ENCODE results near the gene CLIC1.

DNA sequence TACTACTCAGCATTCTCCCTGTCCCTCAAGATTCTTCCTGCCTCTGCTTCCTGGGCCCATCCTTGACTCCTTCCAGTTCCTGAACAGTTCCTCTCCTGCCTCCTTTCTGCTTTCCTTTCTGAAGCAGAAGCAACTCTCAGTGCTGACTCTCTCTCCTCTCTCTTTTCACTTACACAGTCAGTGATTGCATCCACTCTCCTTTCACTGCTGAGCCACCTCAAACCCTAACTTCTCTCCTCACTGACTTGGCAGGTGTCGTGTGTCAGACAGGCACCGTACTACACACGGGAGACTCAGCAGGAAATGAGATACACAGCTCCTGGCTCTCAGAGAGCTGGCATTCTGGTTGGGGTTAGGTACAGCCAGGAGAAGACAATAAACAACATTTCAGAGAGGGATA is 38.8 kb downstream of the CLIC1 start:
- no peak for TF ChIP-seq ZSCAN16 (tag by site-specific recombination; IDR thresholded peaks at IDR 0.05)
- no peak for TF ChIP-seq ZNF529 (tag by site-specific recombination; IDR thresholded peaks at IDR 0.05; ENCODE audit: insufficient replicate concordance)
- no peak for TF ChIP-seq TCF7L2 (IDR thresholded peaks at IDR 0.05; ENCODE audit: borderline replicate concordance, low read depth, low read length)
- TF ChIP-seq, protein P1, sequence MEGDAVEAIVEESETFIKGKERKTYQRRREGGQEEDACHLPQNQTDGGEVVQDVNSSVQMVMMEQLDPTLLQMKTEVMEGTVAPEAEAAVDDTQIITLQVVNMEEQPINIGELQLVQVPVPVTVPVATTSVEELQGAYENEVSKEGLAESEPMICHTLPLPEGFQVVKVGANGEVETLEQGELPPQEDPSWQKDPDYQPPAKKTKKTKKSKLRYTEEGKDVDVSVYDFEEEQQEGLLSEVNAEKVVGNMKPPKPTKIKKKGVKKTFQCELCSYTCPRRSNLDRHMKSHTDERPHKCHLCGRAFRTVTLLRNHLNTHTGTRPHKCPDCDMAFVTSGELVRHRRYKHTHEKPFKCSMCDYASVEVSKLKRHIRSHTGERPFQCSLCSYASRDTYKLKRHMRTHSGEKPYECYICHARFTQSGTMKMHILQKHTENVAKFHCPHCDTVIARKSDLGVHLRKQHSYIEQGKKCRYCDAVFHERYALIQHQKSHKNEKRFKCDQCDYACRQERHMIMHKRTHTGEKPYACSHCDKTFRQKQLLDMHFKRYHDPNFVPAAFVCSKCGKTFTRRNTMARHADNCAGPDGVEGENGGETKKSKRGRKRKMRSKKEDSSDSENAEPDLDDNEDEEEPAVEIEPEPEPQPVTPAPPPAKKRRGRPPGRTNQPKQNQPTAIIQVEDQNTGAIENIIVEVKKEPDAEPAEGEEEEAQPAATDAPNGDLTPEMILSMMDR (tag by site-specific recombination; IDR thresholded peaks at IDR 0.05) = no peak
- TF ChIP-seq, protein P2, sequence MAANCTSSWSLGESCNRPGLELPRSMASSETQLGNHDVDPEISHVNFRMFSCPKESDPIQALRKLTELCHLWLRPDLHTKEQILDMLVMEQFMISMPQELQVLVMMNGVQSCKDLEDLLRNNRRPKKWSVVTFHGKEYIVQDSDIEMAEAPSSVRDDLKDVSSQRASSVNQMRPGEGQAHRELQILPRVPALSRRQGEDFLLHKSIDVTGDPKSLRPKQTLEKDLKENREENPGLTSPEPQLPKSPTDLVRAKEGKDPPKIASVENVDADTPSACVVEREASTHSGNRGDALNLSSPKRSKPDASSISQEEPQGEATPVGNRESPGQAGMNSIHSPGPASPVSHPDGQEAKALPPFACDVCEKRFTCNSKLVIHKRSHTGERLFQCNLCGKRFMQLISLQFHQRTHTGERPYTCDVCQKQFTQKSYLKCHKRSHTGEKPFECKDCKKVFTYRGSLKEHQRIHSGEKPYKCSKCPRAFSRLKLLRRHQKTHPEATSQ (tag by site-specific recombination; IDR thresholded peaks at IDR 0.05) = no peak
- TF ChIP-seq ZBTB1 (tag by site-specific recombination; IDR thresholded peaks at IDR 0.05) = no peak
- no peak for TF ChIP-seq ZNF23 (tag by site-specific recombination; IDR thresholded peaks at IDR 0.05; ENCODE audit: borderline replicate concordance)
- no peak for TF ChIP-seq GLIS2 (tag by site-specific recombination; IDR thresholded peaks at IDR 0.05)
- TF ChIP-seq, protein P3, sequence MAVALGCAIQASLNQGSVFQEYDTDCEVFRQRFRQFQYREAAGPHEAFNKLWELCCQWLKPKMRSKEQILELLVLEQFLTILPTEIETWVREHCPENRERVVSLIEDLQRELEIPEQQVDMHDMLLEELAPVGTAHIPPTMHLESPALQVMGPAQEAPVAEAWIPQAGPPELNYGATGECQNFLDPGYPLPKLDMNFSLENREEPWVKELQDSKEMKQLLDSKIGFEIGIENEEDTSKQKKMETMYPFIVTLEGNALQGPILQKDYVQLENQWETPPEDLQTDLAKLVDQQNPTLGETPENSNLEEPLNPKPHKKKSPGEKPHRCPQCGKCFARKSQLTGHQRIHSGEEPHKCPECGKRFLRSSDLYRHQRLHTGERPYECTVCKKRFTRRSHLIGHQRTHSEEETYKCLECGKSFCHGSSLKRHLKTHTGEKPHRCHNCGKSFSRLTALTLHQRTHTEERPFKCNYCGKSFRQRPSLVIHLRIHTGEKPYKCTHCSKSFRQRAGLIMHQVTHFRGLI (tag by site-specific recombination; IDR thresholded peaks at IDR 0.05) = no peak

Measured in HEK293 (cell line).